Uterus (tissue), 4 donors: ENCODE results near the gene DCP1B. TPM values are rescaled to one million over a fixed set of nuclear protein-coding genes. Genes with fewer than 3 reads are reported as not detected.

Experiments used
- DNase-seq, 2 donors: peaks; one replicate each; pipeline ENCODE4 v3.0.0-alpha.2; 2019 to 2020
- H3K27ac ChIP-seq, 2 donors: fragments of 200-600 bp; sonication (generic); 1 replicate in 1 of 2; 2 replicates in 1 of 2; pipeline ENCODE4 v1.5.1; 2016 to 2018
- H3K27me3 ChIP-seq, 2 donors: fragments of 200-600 bp; sonication (generic); one replicate each; pipeline ENCODE4 v1.5.1; 2018 to 2019; ENCODE audit warnings: control low read depth in 1 of 2
- H3K36me3 ChIP-seq, 2 donors: fragments of 200-600 bp; sonication (generic); one replicate each; pipeline ENCODE4 v1.5.1; 2019; ENCODE audit warnings: control low read depth in 1 of 2
- H3K4me1 ChIP-seq, 2 donors: fragments of 200-600 bp; sonication (generic); one replicate each; pipeline ENCODE4 v1.5.1; 2018 to 2019; ENCODE audit warnings: control low read depth in 1 of 2
- H3K4me3 ChIP-seq, 2 donors: fragments of 200-600 bp; sonication (generic); 1 replicate in 1 of 2; 2 replicates in 1 of 2; pipeline ENCODE4 v1.5.1; 2018 to 2019; ENCODE audit warnings: mild to moderate bottlenecking in 1 of 2
- H3K9me3 ChIP-seq, 2 donors: fragments of 200-600 bp; sonication (generic); one replicate each; pipeline ENCODE4 v1.5.1; 2019; ENCODE audit warnings: control low read depth in 1 of 2
- POLR2A ChIP-seq, 2 donors: fragments of 450-650 bp; IDR thresholded peaks; one replicate each; pipeline ENCODE4 v1.6.1; 2016; ENCODE audit warnings: antibody characterized with exemption in 2 of 2, mild to moderate bottlenecking in 1 of 2, moderate library complexity in 1 of 2
- intact Hi-C: fragments of 100-400 bp; cut with DNase I; formaldehyde crosslinking; loops from one replicate; pipeline ENCODE4 v1.15.1; 2023; ENCODE audit warnings: low total_unique reads
- total RNA-seq, 4 donors: library from RNA; depleted of rRNA in 3 of 4; stranded (reverse); fragments of >200 nt in 3 of 4; gene quantifications; one replicate each; pipeline versions ENCODE4 v1.1.0 to v1.2.4, GENCODE V29; 2014 to 2023
- TF ChIP-seq, protein P1 (sequence below), 4 experiments: fragments of 200-600 bp in 2 of 4; fragments of 450-650 bp in 2 of 4; sonication (generic) in 2 of 4; IDR thresholded peaks; one replicate each; pipeline ENCODE4 v1.5.1; 2016 to 2019; ENCODE audit warnings: antibody characterized with exemption in 4 of 4, mild to moderate bottlenecking in 2 of 4, moderate library complexity in 1 of 4
- donor health status: DM: yes; HTN: yes; CAD: no.

The DCP1B gene
- total RNA-seq, result 10 to 100 TPM; 13.6 to 34.4 (median 20.7) TPM

DNA sequence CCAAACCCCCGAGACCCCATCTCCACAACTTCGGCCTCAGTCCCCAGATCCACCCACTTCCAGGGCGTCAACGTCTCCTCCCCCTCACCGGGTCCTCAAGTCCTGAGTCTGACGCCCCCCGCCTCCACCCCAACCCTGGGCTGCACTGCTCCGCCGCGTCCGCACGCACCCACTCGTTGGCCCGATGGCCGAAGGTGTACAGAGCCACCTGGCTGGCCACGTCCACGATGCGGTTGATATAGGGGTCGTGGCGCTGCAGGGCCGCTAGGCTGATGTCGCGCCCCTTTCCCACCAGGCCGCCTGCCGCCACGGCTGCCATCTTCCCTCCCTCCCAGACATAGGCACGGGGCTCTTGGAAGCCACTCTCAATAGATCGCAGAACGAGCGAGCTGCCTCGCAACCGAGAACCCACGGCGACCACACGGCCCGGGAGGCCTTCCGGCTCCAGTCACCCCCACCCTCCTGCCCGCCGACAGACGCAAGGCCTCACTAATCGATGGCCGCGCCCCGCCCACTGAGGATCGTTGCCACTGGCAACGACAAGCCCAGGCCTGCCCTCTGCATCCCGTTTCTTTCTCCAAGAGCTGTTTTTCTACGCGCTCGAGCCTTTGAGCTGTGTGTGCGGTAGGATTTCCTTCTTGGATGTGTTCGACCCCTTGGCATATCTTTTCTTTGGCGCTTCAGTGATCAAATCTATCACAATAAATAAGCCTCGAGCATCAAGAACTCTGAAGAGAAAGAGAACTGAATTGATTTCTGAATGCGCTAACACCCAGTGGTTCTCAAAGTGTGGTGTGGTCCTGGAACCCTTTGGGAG, at the start of gene DCP1B:
TSS of gene DCP1B (minus strand) at position 345 of the 817 bp plus-strand sequence. CDS start at position 319, 26 bp downstream.
- Histone ChIP-seq H3K4me1 (no peaks in the 10 kb centered on the region), H3K27ac (peak within 1 kb of the TSS; percentile 97), H3K27me3 (no peaks in the 10 kb centered on the region), H3K4me3 (peak within 1 kb of the TSS; percentile 83 to 98), H3K36me3 (no peaks in the 10 kb centered on the region), H3K9me3 (no peaks in the 10 kb centered on the region)
- TF ChIP-seq POLR2A (IDR thresholded peaks at IDR 0.05), result peak; percentile 72 to 89
- TF ChIP-seq, protein P1, sequence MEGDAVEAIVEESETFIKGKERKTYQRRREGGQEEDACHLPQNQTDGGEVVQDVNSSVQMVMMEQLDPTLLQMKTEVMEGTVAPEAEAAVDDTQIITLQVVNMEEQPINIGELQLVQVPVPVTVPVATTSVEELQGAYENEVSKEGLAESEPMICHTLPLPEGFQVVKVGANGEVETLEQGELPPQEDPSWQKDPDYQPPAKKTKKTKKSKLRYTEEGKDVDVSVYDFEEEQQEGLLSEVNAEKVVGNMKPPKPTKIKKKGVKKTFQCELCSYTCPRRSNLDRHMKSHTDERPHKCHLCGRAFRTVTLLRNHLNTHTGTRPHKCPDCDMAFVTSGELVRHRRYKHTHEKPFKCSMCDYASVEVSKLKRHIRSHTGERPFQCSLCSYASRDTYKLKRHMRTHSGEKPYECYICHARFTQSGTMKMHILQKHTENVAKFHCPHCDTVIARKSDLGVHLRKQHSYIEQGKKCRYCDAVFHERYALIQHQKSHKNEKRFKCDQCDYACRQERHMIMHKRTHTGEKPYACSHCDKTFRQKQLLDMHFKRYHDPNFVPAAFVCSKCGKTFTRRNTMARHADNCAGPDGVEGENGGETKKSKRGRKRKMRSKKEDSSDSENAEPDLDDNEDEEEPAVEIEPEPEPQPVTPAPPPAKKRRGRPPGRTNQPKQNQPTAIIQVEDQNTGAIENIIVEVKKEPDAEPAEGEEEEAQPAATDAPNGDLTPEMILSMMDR (IDR thresholded peaks at IDR 0.05), result peak in 2 of 4 experiments; percentile 26 to 48
- intact Hi-C loops, result no loop called here
- peak; percentile 97 to 98 for DNase-seq

DNA sequence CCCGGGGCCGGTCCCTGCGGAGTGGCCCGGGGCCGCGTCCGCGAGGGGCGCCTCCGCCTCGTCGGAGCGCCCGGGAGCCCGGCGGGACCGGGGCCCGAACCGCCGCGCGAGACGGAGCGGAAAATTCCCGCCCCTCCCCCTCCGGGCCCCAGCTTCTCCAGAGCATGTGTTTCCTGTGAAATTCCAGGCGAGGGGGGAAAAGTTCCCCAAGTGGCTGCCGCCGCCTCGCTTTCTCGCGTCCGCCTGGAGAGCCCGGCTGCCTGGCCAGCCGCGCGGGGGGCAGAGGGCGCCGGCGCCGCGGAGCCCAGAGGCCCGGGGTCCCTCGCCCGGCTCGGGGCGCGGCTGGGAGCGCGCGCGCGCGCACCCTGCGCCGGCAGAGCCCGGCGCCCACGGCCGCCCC, 49.4 kb upstream of the DCP1B start:
- H3K4me1 ChIP-seq, result peaks cover 3 to 5% of the 10 kb centered on the region in 2 donors
- H3K9me3 ChIP-seq, result no peaks in the 10 kb centered on the region
- H3K27me3 ChIP-seq, result no peaks in the 10 kb centered on the region
- H3K36me3 ChIP-seq, result no peaks in the 10 kb centered on the region
- peak; percentile 65 to 68 for DNase-seq
- peak overlapping the region; percentile 97 for H3K27ac ChIP-seq
- intact Hi-C loops, result loop anchor here (10.0 kb wide), 2 partner anchors 221 to 531 kb away; no protein-coding TSS in a partner anchor
- peak in 1 of 2 donors; percentile 2 for TF ChIP-seq POLR2A (IDR thresholded peaks at IDR 0.05)
- TF ChIP-seq, protein P1 (IDR thresholded peaks at IDR 0.05), result peak in 1 of 4 experiments; percentile 16
- peak overlapping the region; percentile 69 to 92 for H3K4me3 ChIP-seq

DNA sequence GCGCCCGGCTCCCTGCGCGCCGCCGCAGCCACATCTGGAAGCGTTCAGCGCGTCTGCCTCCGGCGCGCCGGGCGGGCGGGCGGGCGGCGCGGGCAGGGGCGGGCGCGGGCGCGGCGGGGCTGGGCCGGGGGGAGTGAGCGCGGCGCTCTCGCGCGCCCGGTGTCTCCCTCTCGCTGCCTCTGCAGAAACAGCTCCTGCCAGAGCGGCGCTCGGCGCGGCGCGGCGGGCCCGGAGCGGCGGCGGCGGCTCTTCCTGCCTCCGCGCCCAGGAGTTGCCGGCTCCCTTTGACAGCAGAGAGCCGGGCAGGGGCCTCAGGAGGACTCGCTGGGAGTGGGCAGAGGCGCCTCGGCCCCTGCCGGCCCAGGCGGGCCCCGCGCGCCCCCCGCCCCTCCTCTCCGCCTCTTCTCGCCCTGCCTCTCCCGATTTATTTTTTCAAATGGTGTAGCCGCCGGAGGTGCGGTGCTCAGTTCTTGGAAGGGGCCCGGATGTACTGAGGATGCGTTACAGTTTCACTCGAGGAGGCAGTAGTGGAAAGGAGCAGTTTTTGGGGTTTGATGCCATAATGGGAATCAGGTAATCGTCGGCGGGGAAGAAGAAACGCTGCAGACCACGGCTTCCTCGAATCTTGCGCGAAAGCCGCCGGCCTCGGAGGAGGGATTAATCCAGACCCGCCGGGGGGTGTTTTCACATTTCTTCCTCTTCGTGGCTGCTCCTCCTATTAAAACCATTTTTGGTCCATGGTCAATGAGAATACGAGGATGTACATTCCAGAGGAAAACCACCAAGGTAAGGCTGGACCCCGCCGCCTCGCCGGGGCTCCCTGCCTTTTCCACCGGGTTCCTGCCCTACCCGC, 48.8 kb upstream of the DCP1B start, which contains the start of gene CACNA1C:
TSS of gene CACNA1C (plus strand) at position 162 of the 853 bp plus-strand sequence. CDS start at position 738, 576 bp downstream.
- Histone ChIP-seq H3K9me3 (no peaks in the 10 kb centered on the region), H3K36me3 (no peaks in the 10 kb centered on the region), H3K27me3 (no peaks in the 10 kb centered on the region), H3K4me1 (peaks cover 2 to 5% of the 10 kb centered on the region in 2 donors), H3K4me3 (peak within 1 kb of the TSS; percentile 69 to 92), H3K27ac (peak within 1 kb of the TSS; percentile 97)
- intact Hi-C loops, result loop anchor here (10.0 kb wide), 2 partner anchors 222 to 532 kb away; no protein-coding TSS in a partner anchor
- TF ChIP-seq, protein P1 (IDR thresholded peaks at IDR 0.05), result peak in 3 of 4 experiments; percentile 67 to 81 (median 75)
- peak in 1 of 2 donors; percentile 71 for TF ChIP-seq POLR2A (IDR thresholded peaks at IDR 0.05)
- peak; percentile 70 to 80 for DNase-seq

DNA sequence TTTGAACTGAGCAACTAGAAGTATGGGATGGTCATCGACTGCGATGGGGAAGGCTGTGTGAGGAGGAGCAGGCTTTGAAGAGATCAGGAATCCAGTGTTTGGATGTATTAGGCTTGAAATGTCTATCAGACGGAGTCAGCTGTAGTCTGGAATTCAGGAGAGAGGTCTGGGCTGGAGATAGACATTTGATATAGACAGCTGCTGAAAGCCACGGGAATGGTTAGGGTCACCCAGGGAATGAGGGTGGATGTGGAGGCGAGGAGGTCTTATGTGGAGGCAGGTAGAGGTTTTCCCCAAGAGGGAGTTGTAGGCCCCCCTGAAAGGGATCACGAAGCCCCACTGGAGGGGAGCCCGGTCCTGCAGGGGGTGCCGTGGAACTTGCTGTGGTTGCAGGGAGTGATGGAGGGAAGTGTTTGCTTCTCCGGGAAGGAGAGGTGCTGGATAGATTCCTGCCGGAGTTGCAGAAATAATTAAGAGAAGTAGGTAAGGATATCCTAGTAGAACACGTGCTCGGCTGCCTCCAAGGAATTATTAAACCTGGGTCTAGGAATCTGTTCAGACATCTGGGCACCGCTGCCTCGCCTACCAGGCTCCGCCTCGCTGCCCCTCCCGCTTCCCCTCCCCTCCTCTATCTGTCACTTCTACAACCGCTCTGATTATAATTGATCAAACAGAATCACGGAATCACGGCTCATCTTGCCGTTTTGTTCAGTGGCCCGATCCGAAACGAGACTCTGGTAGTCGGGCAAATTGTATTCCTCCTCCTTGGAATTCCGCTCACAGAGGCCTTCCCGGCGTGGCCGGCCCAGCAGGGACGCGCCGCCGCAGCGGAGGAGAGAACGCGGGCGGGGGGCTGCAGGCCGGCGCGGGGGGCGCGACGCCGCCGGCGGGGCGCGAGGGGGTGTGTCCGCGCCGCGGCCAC, 47.7 kb upstream of the DCP1B start:
- TF ChIP-seq POLR2A (IDR thresholded peaks at IDR 0.05), result no peak
- TF ChIP-seq, protein P1 (IDR thresholded peaks at IDR 0.05), result peak in 3 of 4 experiments; percentile 16 to 30 (median 24)
- Histone ChIP-seq H3K4me1 (peaks cover 0 to 4% of the 10 kb centered on the region in 2 donors), H3K9me3 (no peaks in the 10 kb centered on the region), H3K4me3 (peak overlapping the region; percentile 47 to 92), H3K27ac (peak overlapping the region; percentile 83 to 97), H3K27me3 (no peaks in the 10 kb centered on the region), H3K36me3 (no peaks in the 10 kb centered on the region)
- intact Hi-C loops, result loop anchor here (10.0 kb wide), 2 partner anchors 223 to 533 kb away; no protein-coding TSS in a partner anchor
- peak in 1 of 2 donors; percentile 58 for DNase-seq
